SKM-1 treated with dmso at 0.1 percent for 144 hours (cell line): ENCODE data around the gene OR2H2.

Experiments
- DNase-seq: peaks from one replicate; lab custom pipeline; 2025; ENCODE audit not compliant: unreplicated experiment; lab: John Stamatoyannopoulos, UW

OR2H2 gene

GRCh38 chr6:29628419-29629281 is 43.7 kb downstream of the OR2H2 start:
- DNase-seq: peak; percentile 61

- DNase-seq: no peak
Measured at GRCh38 chr6:29629571-29629970, 44.6 kb downstream of the OR2H2 start.

GRCh38 chr6:29630315-29630714 is 45.4 kb downstream of the OR2H2 start:
- no peak for DNase-seq

- DNase-seq: no peak
Measured at GRCh38 chr6:29631209-29631810, 46.4 kb downstream of the OR2H2 start.

GRCh38 chr6:29631860-29632731 is 47.2 kb downstream of the OR2H2 start:
- no peak for DNase-seq

GRCh38 chr6:29632789-29633533 is 48.0 kb downstream of the OR2H2 start, which contains the start of gene GABBR1:
GABBR1 (minus strand) TSS chr6:29633183; CDS start chr6:29632385, 798 bp downstream.
- DNase-seq: peak; percentile 68

GRCh38 chr6:29633534-29633905 is 48.6 kb downstream of the OR2H2 start:
- DNase-seq: no peak

- DNase-seq: no peak
Measured at GRCh38 chr6:29637247-29637646, 52.3 kb downstream of the OR2H2 start.
